Measurements from ENCODE around the gene BEGAIN.

Gene BEGAIN

GRCh38 chr14:100487304-100487703, 99.9 kb downstream of the BEGAIN start:
- peaks cover 13% of the 10 kb centered on the region for H3K4me1 Mint-ChIP-seq (ENCODE audit: low read depth)
- peaks cover 3% of the 10 kb centered on the region for H3K36me3 Mint-ChIP-seq (ENCODE audit: low read depth)
- H3K4me3 Mint-ChIP-seq, result no peak overlapping the region
- no peaks in the 10 kb centered on the region for H3K27me3 Mint-ChIP-seq (ENCODE audit: low read depth)
- no peaks in the 10 kb centered on the region for H3K9me3 Mint-ChIP-seq
- no peak for DNase-seq (ENCODE audit: low spot score)
- no peak overlapping the region for H3K27ac Mint-ChIP-seq

Data from T-helper 2 cell treated with Interferon-gamma antibody and Interleukin-4, amounts not matched to agents 5 μg/mL and 100 μg/mL, for 36 hours (primary cell).